ENCODE data around the gene ABHD6.
"Not testable (repeated sequence)": the region's sequence is repeated elsewhere in the genome, so short reads cannot be mapped to it uniquely, and the experiment has no call there.

The ABHD6 gene

DNA sequence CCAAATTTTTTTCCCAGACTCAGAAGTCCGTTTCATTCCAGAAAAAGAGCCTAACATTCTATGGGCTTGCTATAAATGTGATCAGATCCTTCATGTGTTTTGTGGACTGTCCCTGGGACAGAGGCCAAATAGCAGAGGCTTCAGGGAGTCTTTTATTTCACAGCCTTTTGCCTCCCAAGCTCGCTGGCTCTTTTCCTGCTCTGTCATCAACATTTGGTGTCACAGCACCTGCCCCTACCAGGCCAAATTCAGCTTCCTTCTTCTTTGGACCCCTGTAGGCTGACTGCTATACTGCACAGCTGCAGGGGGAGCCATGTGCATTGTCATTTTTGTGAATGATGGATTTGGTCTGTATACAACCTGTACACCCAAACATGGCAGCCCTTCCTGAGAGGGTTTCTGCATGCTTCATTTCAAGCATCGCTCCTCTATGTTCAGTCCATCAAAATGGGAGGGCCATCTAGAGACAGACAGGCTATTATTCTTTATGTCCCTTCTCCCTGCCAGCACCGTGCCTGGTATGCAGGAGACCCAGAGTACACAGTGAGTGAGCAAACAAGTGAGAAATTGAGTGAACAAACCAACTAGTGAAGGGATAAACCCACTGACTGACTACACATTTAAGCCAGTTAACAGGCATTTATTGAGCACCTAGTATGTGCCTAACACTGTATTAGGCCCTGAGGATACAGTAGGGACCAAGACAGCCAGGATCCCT lies 50.6 kb downstream of the ABHD6 start:
- DNase-seq: peak; percentile 19
- no peaks in the 10 kb centered on the region for H3K9me3 Mint-ChIP-seq
- H3K4me3 Mint-ChIP-seq: no peak overlapping the region
- peaks cover 2% of the 10 kb centered on the region for H3K36me3 Mint-ChIP-seq
- CTCF ChIA-PET: interaction anchor here (0.8 to 0.9 kb wide), 2 partner anchors 12 to 18 kb away, joined by 3 read pairs; partner anchors contain the start of genes HTD2 and RPP14
- H3K27ac Mint-ChIP-seq: no peak overlapping the region
- H3K4me1 Mint-ChIP-seq: no peaks in the 10 kb centered on the region
- no peaks in the 10 kb centered on the region for H3K27me3 Mint-ChIP-seq

DNA sequence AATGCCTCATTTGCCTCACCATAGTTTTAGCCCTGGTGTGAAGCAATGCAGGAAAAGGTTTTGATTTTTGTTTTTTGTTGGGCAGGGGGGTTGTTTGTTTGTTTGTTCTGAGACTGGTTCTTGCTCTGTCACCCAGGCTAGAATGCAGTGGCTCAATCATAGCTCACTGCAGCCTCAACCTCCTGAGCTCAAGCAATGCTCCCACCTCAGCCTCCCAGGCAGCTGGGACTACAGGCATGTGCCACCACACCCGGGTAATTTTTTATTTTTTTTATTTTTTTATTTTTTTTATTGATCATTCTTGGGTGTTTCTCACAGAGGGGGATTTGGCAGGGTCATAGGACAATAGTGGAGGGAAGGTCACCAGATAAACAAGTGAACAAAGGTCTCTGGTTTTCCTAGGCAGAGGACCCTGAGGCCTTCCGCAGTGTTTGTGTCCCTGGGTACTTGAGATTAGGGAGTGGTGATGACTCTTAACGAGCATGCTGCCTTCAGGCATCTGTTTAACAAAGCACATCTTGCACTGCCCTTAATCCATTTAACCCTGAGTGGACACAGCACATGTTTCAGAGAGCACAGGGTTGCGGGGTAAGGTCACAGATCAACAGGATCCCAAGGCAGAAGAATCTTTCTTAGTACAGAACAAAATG lies 51.5 kb downstream of the ABHD6 start:
- CTCF ChIA-PET, H3K36me3 Mint-ChIP-seq, H3K4me1 Mint-ChIP-seq, H3K9me3 Mint-ChIP-seq, H3K27ac Mint-ChIP-seq, H3K4me3 Mint-ChIP-seq, H3K27me3 Mint-ChIP-seq, DNase-seq: not testable (repeated sequence)

DNA sequence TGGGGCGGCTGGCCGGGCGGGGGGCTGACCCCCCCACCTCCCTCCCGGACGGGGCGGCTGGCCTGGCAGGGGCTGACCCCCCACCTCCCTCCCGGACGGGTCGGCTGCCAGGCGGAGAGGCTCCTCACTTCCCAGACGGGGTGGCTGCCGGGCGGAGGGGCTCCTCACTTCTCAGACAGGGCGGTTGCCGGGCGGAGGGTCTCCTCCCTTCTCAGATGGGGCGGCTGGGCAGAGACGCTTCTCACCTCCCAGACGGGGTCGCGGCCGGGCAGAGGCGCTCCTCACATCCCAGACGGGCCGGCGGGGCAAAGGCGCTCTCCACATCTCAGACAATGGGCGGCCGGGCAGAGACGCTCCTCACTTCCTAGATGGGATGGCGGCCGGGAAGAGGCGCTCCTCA lies 52.9 kb downstream of the ABHD6 start:
- H3K4me1 Mint-ChIP-seq, CTCF ChIA-PET, H3K27ac Mint-ChIP-seq, DNase-seq, H3K27me3 Mint-ChIP-seq, H3K9me3 Mint-ChIP-seq, H3K36me3 Mint-ChIP-seq, H3K4me3 Mint-ChIP-seq: not testable (repeated sequence)

GRCh38 chr3:58291671-58292338 lies 54.2 kb downstream of the ABHD6 start:
- Mint-ChIP-seq H3K27ac (no peak overlapping the region), H3K27me3 (no peaks in the 10 kb centered on the region), H3K4me1 (no peaks in the 10 kb centered on the region), H3K36me3 (peaks cover 2% of the 10 kb centered on the region), H3K9me3 (peaks cover 2% of the 10 kb centered on the region), H3K4me3 (no peak overlapping the region)
- no peak for DNase-seq
- CTCF ChIA-PET: interaction anchor here (0.7 to 1.5 kb wide), 3 partner anchors 10 to 25 kb away, joined by 3 read pairs; partner anchors contain the start of genes HTD2 and RPP14

DNA sequence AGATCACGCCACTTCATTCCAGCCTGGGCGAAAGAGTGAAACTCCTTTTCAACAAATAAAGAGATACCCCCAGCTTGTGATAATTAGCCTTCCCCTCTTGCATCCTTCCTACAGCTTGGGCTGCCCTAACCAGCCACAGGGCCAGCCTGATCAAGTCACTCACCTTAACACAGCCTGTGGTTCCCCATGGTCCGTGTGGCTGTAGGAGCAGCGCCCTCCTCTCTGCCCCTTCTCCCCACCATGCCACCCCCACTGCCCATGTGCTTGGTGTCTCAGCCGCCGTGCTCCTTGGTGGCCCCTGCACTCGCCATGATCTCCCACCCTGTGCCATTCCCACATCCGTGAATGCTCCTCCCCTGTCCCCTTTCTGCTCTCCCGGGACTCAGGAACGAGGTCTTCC lies 55.3 kb downstream of the ABHD6 start:
- Mint-ChIP-seq H3K27me3 (peaks cover 1% of the 10 kb centered on the region), H3K4me3 (no peak overlapping the region), H3K36me3 (peaks cover 2% of the 10 kb centered on the region), H3K27ac (no peak overlapping the region), H3K9me3 (peaks cover 2% of the 10 kb centered on the region), H3K4me1 (no peaks in the 10 kb centered on the region)
- DNase-seq: no peak
- CTCF ChIA-PET: interaction anchor here (0.7 to 1.5 kb wide), 2 partner anchors 9 to 105 kb away, joined by 3 read pairs; no protein-coding TSS in a partner anchor

DNA sequence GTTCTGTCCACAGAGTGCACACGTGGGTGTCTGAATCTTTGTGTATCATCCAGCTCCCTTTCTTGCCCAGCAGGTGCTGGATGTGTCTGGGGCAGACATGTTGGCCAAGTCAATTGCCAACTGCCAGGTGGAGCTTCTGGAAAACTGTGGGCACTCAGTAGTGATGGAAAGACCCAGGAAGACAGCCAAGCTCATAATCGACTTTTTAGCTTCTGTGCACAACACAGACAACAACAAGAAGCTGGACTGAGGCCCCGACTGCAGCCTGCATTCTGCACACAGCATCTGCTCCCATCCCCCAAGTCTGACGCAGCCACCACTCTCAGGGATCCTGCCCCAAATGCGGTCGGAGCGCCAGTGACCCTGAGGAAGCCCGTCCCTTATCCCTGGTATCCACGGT lies 55.9 kb downstream of the ABHD6 start:
- DNase-seq: no peak
- CTCF ChIA-PET: interaction anchor here (1.7 kb wide), 1 partner anchor 110 kb away, joined by 4 read pairs; no protein-coding TSS in a partner anchor
- H3K27ac Mint-ChIP-seq: no peak overlapping the region
- peaks cover 2% of the 10 kb centered on the region for H3K9me3 Mint-ChIP-seq
- H3K36me3 Mint-ChIP-seq: no peaks in the 10 kb centered on the region
- no peaks in the 10 kb centered on the region for H3K4me1 Mint-ChIP-seq
- H3K4me3 Mint-ChIP-seq: no peak overlapping the region
- H3K27me3 Mint-ChIP-seq: peaks cover 8% of the 10 kb centered on the region

GRCh38 chr3:58296269-58296668 lies 58.7 kb downstream of the ABHD6 start:
- Mint-ChIP-seq H3K27ac (no peak overlapping the region), H3K27me3 (peaks cover 35% of the 10 kb centered on the region), H3K9me3 (peaks cover 3% of the 10 kb centered on the region), H3K36me3 (no peaks in the 10 kb centered on the region), H3K4me3 (no peak overlapping the region), H3K4me1 (no peaks in the 10 kb centered on the region)
- no peak for DNase-seq
- CTCF ChIA-PET: interaction anchor here (1.1 kb wide), 1 partner anchor 10 kb away, joined by 5 read pairs; the partner anchor contains the start of genes HTD2 and RPP14

DNA sequence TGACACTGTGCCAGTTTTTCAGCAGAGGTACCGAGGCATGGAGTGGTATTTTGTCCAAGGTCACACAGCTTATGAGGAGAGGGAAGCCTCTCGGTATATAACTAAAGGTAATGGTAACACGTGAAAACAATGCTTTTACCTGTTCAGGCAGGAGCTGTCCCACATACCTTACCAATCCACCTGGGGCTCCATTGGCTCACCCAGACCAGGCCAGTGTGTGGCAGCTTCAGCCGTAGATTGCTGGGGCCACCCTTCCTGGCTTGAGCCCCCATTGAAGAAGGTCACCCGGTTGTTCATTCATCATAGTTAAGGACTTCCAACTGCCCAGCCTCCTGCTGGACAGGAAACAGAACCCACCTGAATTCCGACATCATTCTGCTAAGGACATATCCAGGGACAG lies 59.3 kb downstream of the ABHD6 start:
- Mint-ChIP-seq H3K4me1 (no peaks in the 10 kb centered on the region), H3K9me3 (peaks cover 5% of the 10 kb centered on the region), H3K4me3 (no peak overlapping the region), H3K27me3 (peaks cover 41% of the 10 kb centered on the region), H3K36me3 (no peaks in the 10 kb centered on the region), H3K27ac (no peak overlapping the region)
- DNase-seq: no peak
- CTCF ChIA-PET: interaction anchor here (1.1 to 1.2 kb wide), 2 partner anchors 9 to 11 kb away, joined by 3 read pairs; partner anchors contain the start of genes HTD2 and RPP14

DNA sequence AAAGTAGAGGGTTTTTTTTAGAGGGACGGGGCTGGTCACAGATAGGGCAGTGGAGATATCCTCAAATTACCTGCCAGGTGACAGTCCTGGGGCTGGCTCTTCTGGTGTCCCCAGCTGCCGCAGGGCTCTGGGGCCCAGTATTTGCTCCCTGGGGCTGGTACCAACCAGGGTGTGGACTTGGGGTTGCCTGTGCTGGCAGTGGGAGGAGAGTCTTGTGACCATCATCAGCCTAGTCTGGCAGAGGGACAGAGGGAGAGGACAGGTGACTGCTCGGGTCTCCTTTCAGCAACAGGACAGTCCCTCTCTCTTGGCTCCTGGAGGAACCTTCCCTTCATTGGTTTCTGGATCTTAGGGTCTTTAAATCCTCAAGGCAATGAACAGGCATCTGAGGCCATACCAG lies 60.6 kb downstream of the ABHD6 start:
- Mint-ChIP-seq H3K4me3 (no peak overlapping the region), H3K27ac (no peak overlapping the region)
- CTCF ChIA-PET: interaction anchor here (2.2 to 4.7 kb wide), 2 partner anchors 110 to 120 kb away, joined by 11 to 43 read pairs; no protein-coding TSS in a partner anchor

DNA sequence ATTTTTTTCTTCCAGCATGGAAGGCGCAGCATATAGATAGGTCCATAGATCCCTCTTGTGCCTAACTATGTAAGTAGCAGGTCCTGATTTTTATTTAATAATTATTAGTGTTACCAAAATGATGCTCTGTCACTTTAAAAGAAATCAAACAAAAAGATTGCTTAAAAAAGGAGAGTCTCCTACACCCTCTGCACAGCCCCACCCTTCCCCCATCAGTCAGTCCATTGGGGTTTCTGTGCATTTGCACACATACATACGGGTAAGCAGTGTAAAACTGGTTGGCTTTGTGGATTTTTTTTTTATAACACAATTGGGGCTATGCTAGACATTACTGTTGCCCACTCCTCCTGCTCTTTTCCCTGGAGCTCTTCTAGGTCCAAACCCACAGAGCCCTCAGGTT lies 61.5 kb downstream of the ABHD6 start:
- DNase-seq: no peak
- Mint-ChIP-seq H3K27ac (no peak overlapping the region), H3K27me3 (peaks cover 49% of the 10 kb centered on the region), H3K4me1 (no peaks in the 10 kb centered on the region), H3K36me3 (no peaks in the 10 kb centered on the region), H3K9me3 (peaks cover 5% of the 10 kb centered on the region), H3K4me3 (no peak overlapping the region)
- CTCF ChIA-PET: interaction anchor here (1.3 to 4.7 kb wide), 3 partner anchors 59 to 121 kb away, joined by 4 to 43 read pairs (median 11); no protein-coding TSS in a partner anchor

More for the DNA sequence above, 60.6 kb downstream of the ABHD6 start:
- Mint-ChIP-seq H3K4me1 (no peaks in the 10 kb centered on the region), H3K9me3 (peaks cover 5% of the 10 kb centered on the region), H3K36me3 (no peaks in the 10 kb centered on the region), H3K27me3 (peaks cover 48% of the 10 kb centered on the region)
- no peak for DNase-seq

- Mint-ChIP-seq H3K4me1 (peaks cover under 1% of the 10 kb centered on the region), H3K36me3 (no peaks in the 10 kb centered on the region), H3K4me3 (no peak overlapping the region), H3K27me3 (peaks cover 51% of the 10 kb centered on the region), H3K9me3 (peaks cover 5% of the 10 kb centered on the region), H3K27ac (no peak overlapping the region)
- DNase-seq: no peak
- CTCF ChIA-PET: interaction anchor here (0.8 to 4.7 kb wide), 5 partner anchors 12 to 122 kb away, joined by 3 to 43 read pairs (median 4); no protein-coding TSS in a partner anchor
Measured at GRCh38 chr3:58299839-58300516, 62.4 kb downstream of the ABHD6 start.

- Mint-ChIP-seq H3K9me3 (peaks cover 3% of the 10 kb centered on the region), H3K27me3 (peaks cover 21% of the 10 kb centered on the region), H3K36me3 (peaks cover 13% of the 10 kb centered on the region), H3K4me3 (peak within 1 kb of the TSS; percentile 94), H3K27ac (peak within 1 kb of the TSS; percentile 99), H3K4me1 (peaks cover 36% of the 10 kb centered on the region)
- CTCF ChIA-PET: interaction anchor here (0.6 to 4.5 kb wide), 46 partner anchors 9 to 344 kb away, joined by 3 to 54 read pairs (median 4); partner anchors contain the start of genes ABHD6, KCTD6 and PXK
- peak; percentile 99 for DNase-seq
Measured at GRCh38 chr3:58305882-58306711, 68.5 kb downstream of the ABHD6 start, which contains the start of the genes HTD2 and RPP14. TSS of gene HTD2 (plus strand) at chr3:58306520. CDS start at chr3:58317614, 11,094 bp downstream. TSS of gene RPP14 (plus strand) at chr3:58306245. CDS start at chr3:58310330, 4,085 bp downstream.

All from activated naive CD4-positive, alpha-beta T cell treated with anti-CD3 and anti-CD28 coated beads, Interleukin-2, amount 10 ng/mL, durations not matched to agents 7 days and 5 days (primary cell).